RWPE1 (cell line): ENCODE measurements around the gene UST.

ENCODE experiments used
- CTCF ChIA-PET: fragments of 350-600 bp; sonication (Branson Sonifier 250); formaldehyde crosslinking; extraction: SDS; loops from one replicate; lab custom pipeline; 2021; lab: Yijun Ruan, JAX
- POLR2A ChIA-PET: fragments of 400-600 bp; formaldehyde crosslinking; extraction: SDS; loops from one replicate; lab custom pipeline; 2020; ENCODE audit warnings: antibody characterized with exemption; ENCODE audit not compliant: low non-redundant PET; lab: Yijun Ruan, JAX
- DNase-seq: peaks from one replicate; pipeline ENCODE4 v3.0.0; 2012; ENCODE audit warnings: low spot score
- H3K27ac ChIP-seq: fragments of 450-650 bp; 2 replicates; pipeline ENCODE4 v1.5.1; 2017
- CTCF ChIP-seq: fragments of 450-650 bp; conservative IDR thresholded peaks from 2 replicates; pipeline ENCODE4 v1.5.1; 2017; ENCODE audit warnings: low read depth, mild to moderate bottlenecking

UST gene

GRCh38 chr6:149088361-149088760, 341.5 kb downstream of the UST start:
- POLR2A ChIA-PET: no interaction called here
- H3K27ac ChIP-seq: no peak overlapping the region
- CTCF ChIA-PET: interaction anchor here (0.7 to 4.9 kb wide), 2 partner anchors 73 to 343 kb away, joined by 3 to 22 read pairs; no protein-coding TSS in a partner anchor
- TF ChIP-seq CTCF: no peak
- DNase-seq: no peak

DNA sequence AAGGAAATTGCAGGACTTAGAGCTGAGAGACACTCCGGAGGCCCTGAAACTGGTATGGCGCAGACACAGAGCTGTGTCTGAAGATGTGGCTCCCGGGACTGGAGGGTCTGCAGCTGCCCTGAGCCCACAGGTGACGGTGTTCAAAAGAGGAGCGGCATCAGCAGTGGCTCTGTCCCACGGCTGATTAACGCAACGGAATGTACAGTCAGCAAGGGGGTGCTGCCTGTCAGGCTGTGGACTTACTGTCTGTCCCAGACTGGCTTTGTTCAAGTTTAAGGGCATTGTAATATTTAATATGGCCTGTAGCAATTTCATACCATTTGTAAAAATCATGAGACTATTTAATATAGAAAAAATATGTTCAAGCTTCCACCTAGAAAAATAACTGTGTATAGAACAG, 342.7 kb downstream of the UST start:
- POLR2A ChIA-PET: interaction anchor here (0.6 kb wide), 1 partner anchor 59 kb away, joined by 3 read pairs; no protein-coding TSS in a partner anchor
- CTCF ChIA-PET: interaction anchor here (4.9 kb wide), 1 partner anchor 342 kb away, joined by 22 read pairs; no protein-coding TSS in a partner anchor
- no peak overlapping the region for H3K27ac ChIP-seq
- no peak for DNase-seq
- TF ChIP-seq CTCF: no peak

DNA sequence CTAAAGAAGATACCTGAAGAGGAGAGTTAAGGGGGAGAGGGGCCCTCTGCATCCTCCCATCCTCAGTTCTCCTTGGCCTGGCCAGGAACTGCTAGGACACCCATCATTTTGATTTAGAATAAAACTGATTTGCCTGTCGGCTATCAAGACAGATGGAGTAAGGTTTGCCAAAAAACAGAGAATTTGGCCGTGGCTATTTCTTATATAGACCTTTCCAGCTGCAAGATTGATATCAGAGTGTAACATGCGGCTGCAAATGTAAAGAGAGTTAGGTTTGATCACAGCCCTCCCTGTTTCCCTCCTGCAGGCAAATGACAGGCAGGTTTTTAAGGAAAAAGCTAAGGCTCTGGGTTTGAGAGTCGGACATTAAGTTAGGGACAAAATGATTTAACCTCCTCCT, 344.1 kb downstream of the UST start:
- TF ChIP-seq CTCF: no peak
- H3K27ac ChIP-seq: no peak overlapping the region
- CTCF ChIA-PET: interaction anchor here (4.9 kb wide), 1 partner anchor 341 kb away, joined by 22 read pairs; no protein-coding TSS in a partner anchor
- no peak for DNase-seq
- POLR2A ChIA-PET: no interaction called here

DNA sequence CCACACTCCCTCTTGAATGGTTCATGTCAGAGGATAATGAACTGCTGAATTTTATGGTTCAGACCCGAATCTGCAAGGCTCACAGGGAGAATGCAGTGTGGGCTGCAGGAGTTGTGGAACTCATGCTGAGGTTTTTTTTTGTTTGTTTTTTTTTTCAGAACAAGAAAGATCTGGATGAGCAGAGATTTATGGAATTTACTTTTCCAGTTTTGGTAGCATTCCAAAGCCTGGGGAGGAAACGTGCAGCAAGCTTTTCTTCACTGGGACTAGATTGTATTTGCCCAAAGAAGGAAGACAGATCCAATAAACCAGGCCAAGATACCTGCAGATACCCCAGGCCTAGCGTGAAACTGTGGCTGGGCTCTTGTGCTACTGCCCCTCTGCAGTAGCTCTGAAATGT, 346.8 kb downstream of the UST start:
- POLR2A ChIA-PET: no interaction called here
- no peak overlapping the region for H3K27ac ChIP-seq
- CTCF ChIA-PET: no interaction called here
- no peak for TF ChIP-seq CTCF
- no peak for DNase-seq

DNA sequence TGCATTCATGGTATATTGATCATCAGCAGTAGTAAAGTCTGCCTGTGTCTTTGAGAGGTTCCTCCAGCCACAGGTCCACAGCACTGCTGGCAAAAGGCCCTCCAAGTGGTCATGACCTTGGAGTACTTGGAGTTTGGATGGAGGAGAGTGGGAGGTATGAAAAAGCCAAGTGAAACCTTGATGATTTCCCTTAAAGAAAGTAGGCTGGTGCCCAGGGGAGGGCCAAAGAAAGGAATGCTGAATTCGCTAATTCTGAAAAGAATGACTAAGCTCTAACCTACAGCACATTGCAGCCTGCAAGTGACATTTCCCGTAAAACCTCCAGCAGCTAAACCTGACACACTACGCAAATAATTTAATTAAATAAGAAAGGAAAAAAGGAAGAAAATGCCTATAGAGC, 347.3 kb downstream of the UST start:
- DNase-seq: no peak
- ChIA-PET POLR2A (no interaction called here), CTCF (no interaction called here)
- no peak overlapping the region for H3K27ac ChIP-seq
- no peak for TF ChIP-seq CTCF

GRCh38 chr6:149094934-149095351, 348.1 kb downstream of the UST start:
- no peak overlapping the region for H3K27ac ChIP-seq
- no peak for DNase-seq
- ChIA-PET POLR2A (no interaction called here), CTCF (interaction anchor here (0.6 to 1.0 kb wide), 2 partner anchors 17 to 20 kb away, joined by 3 to 4 read pairs; no protein-coding TSS in a partner anchor)
- no peak for TF ChIP-seq CTCF

DNA sequence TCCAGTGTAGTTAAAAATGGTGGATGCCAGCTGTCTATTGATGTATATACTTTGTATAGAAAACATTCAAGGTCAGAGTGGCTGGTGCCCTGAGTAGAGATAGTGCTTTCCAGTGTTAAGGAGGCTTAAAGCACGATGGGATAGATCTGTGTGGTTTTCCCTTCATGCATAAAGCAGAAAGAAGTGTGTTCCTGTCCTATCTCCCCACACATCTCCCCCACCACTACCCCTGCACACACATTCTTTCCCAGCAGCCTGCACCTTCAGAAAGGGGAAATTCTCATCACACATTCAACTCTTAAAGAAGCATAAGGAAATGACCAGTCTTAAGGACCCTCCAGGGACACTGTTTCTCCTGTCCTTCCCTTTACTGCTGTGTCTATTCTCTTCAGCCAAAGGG, 349.0 kb downstream of the UST start:
- DNase-seq: no peak
- ChIA-PET POLR2A (no interaction called here), CTCF (interaction anchor here (1.0 kb wide), 1 partner anchor 8 kb away, joined by 5 read pairs; no protein-coding TSS in a partner anchor)
- TF ChIP-seq CTCF: no peak
- no peak overlapping the region for H3K27ac ChIP-seq
